Heart left ventricle (tissue), 16 donors: ENCODE data around the gene BCAR3. TPM values are rescaled to one million over a fixed set of nuclear protein-coding genes. Genes with fewer than 3 reads are reported as not detected.

Experiments
- ATAC-seq, 4 donors: fragments of 200-7000 bp; cut with Tn5 transposase; one replicate each; pipeline ENCODE4 v1.9.1; 2020 to 2022; ENCODE audit warnings: moderate library complexity in 4 of 4, mild to moderate bottlenecking in 3 of 4, moderate number of reproducible peaks in 1 of 4
- DNase-seq, 5 donors: peaks; one replicate each; pipeline ENCODE4 v3.0.0-alpha.2; 2020
- H3K27ac ChIP-seq, 12 donors: fragments of 200-600 bp; sonication (generic) in 4 of 12; one replicate each; pipeline versions ENCODE4 v1.5.0 to v1.8.0; 2016 to 2022; ENCODE audit warnings: mild to moderate bottlenecking in 2 of 12
- H3K27me3 ChIP-seq, 9 donors: fragments of 200-600 bp; sonication (generic) in 2 of 9; one replicate each; pipeline versions ENCODE4 v1.5.1 to v1.8.0; 2016 to 2022; ENCODE audit warnings: mild to moderate bottlenecking in 3 of 9
- H3K36me3 ChIP-seq, 9 donors: fragments of 200-600 bp; sonication (generic) in 2 of 9; one replicate each; pipeline versions ENCODE4 v1.5.0 to v1.8.0; 2018 to 2022; ENCODE audit warnings: mild to moderate bottlenecking in 2 of 9
- H3K4me1 ChIP-seq, 12 donors: fragments of 200-600 bp; sonication (generic) in 4 of 12; one replicate each; pipeline versions ENCODE4 v1.5.0 to v1.8.0; 2016 to 2022; ENCODE audit warnings: mild to moderate bottlenecking in 3 of 12
- H3K4me3 ChIP-seq, 12 donors: fragments of 200-600 bp; sonication (generic) in 4 of 12; one replicate each; pipeline versions ENCODE4 v1.5.0 to v1.8.0; 2017 to 2022; ENCODE audit warnings: mild to moderate bottlenecking in 9 of 12, moderate library complexity in 4 of 12
- H3K9me3 ChIP-seq, 12 donors: fragments of 200-600 bp; sonication (generic) in 4 of 12; one replicate each; pipeline versions ENCODE4 v1.5.0 to v1.8.0; 2016 to 2022; ENCODE audit warnings: mild to moderate bottlenecking in 1 of 12
- CTCF ChIP-seq, 12 donors: fragments of 200-600 bp; sonication (generic) in 4 of 12; IDR thresholded peaks; one replicate each; pipeline versions ENCODE4 v1.5.0 to v1.8.0; 2018 to 2022; ENCODE audit warnings: antibody characterized with exemption in 12 of 12, mild to moderate bottlenecking in 5 of 12
- POLR2A ChIP-seq, 2 donors: fragments of 450-650 bp; IDR thresholded peaks; one replicate each; pipeline ENCODE4 v1.6.1; 2017; ENCODE audit warnings: antibody characterized with exemption in 2 of 2, mild to moderate bottlenecking in 2 of 2, moderate library complexity in 2 of 2
- WGBS, 4 donors: extraction: QIAGEN DNeasy Blood & Tissue Kit in 2 of 4; methylation state at CpG; one replicate each; pipeline versions ENCODE4 v1.1.5 to v1.1.7; 2013 to 2018; 5-methylcytosine and 5-hydroxymethylcytosine counted together
- intact Hi-C, 10 donors: fragments of 100-400 bp; cut with DNase I; formaldehyde crosslinking; loops; one replicate each; pipeline versions ENCODE4 v1.11.1 to v1.14.2; 2022
- polyA plus RNA-seq, 2 donors: library from polyadenylated mRNA; stranded (reverse); fragments of 200-250 nt; gene quantifications; one replicate each; pipeline ENCODE4 v1.2.3, GENCODE V29; 2013
- total RNA-seq, 9 donors: library from RNA; depleted of rRNA in 2 of 9; stranded (reverse); fragments of >200 nt in 2 of 9; fragmentation: NEBNext Ultra II Directional in 3 of 9; extraction: Animal tissue kit (Norgen Biotek cat#: 25700) in 3 of 9; gene quantifications; one replicate each; pipeline versions ENCODE4 v1.1.0 to v1.2.4, GENCODE V29; 2016 to 2023
- donor health status: ischemic (EF 13 %, LVEDD 7.1; RV severe dilation, severe dysfunction).
- donor health status: healthy with polysubstance abuse.
- donor health status: DM: no; HTN: yes; CAD: no.
- donor health status: DM: no; HTN: no; CAD: no.
- donor health status: ischemic (EF 25% LVEDD 6.9; RV normal size, moderate dysfunction).
- donor health status: ischemic (EF 25% LVEDD 5.7; RV mildly dilated, moderate dysfunction).
- donor health status: healthy.
- donor health status: DM: yes; HTN: yes; CAD: no.
- donor health status: ischemic (EF 35%, LVEDD 5.7; RV mildly dilated, moderate dysfunction).
- donor health status: nonischemic (EF 11% LVEDD 7.7; RV severe dilation, severe dysfunction).
- donor health status: DM: yes; HTN: yes; CAD: no.
- donor health status: PGD.
- donor health status: ischemic (EF 29% LVEDD 5.4; RV normal size, mild dysfunction).
- donor health status: nonischemic (EF 23%, LVEDD 6.1; RV moderate dilation, normal function).

Gene BCAR3
- total and polyA plus RNA-seq, 11 donors, result 6.4 to 25.0 (median 12.9) TPM

GRCh38 chr1:93588955-93589354, 92.7 kb downstream of the BCAR3 start:
- no peak overlapping the region for H3K27ac ChIP-seq
- H3K9me3 ChIP-seq, result no peaks in the 10 kb centered on the region
- H3K27me3 ChIP-seq, result no peaks in the 10 kb centered on the region
- H3K4me3 ChIP-seq, result no peak overlapping the region
- H3K36me3 ChIP-seq, result peaks cover 0 to 64% (median 31%) of the 10 kb centered on the region in 9 donors
- WGBS, 4 donors, result 93 to 100% (median 97%) methylated on average over 13 to 20 of the region's 20 CpGs
- peaks cover 0 to 76% (median 46%) of the 10 kb centered on the region in 12 donors for H3K4me1 ChIP-seq
- no peak for DNase-seq
- no peak for TF ChIP-seq POLR2A (IDR thresholded peaks at IDR 0.05)
- TF ChIP-seq CTCF (IDR thresholded peaks at IDR 0.05), result no peak
- intact Hi-C loops, result loop anchor here in 1 of 10 donors (5.0 kb wide), 1 partner anchor 33 kb away; no protein-coding TSS in a partner anchor
- no peak for ATAC-seq

GRCh38 chr1:93588206-93588605, 93.4 kb downstream of the BCAR3 start:
- Histone ChIP-seq H3K36me3 (peaks cover 0 to 72% (median 37%) of the 10 kb centered on the region in 9 donors), H3K27me3 (no peaks in the 10 kb centered on the region), H3K4me1 (peaks cover 0 to 69% (median 40%) of the 10 kb centered on the region in 12 donors), H3K9me3 (no peaks in the 10 kb centered on the region), H3K27ac (no peak overlapping the region), H3K4me3 (no peak overlapping the region)
- intact Hi-C loops, result loop anchor here in 1 of 10 donors (5.0 kb wide), 1 partner anchor 34 kb away; no protein-coding TSS in a partner anchor
- 46 to 68% (median 53%) methylated on average over 6 of the region's 6 CpGs for WGBS, 4 donors
- ATAC-seq (no peak), DNase-seq (peak in 1 of 5 donors; percentile 37)
- TF ChIP-seq POLR2A (IDR thresholded peaks at IDR 0.05), result no peak
- TF ChIP-seq CTCF (IDR thresholded peaks at IDR 0.05), result no peak

- H3K36me3 ChIP-seq, result peaks cover 0 to 80% (median 45%) of the 10 kb centered on the region in 9 donors
- TF ChIP-seq POLR2A (IDR thresholded peaks at IDR 0.05) (no peak), CTCF (IDR thresholded peaks at IDR 0.05) (no peak)
- H3K4me3 ChIP-seq, result no peak overlapping the region
- ATAC-seq (no peak), DNase-seq (no peak)
- intact Hi-C loops, result loop anchor here in 1 of 10 donors (5.0 kb wide), 1 partner anchor 35 kb away; no protein-coding TSS in a partner anchor
- no peaks in the 10 kb centered on the region for H3K9me3 ChIP-seq
- H3K4me1 ChIP-seq, result peaks cover 0 to 61% (median 33%) of the 10 kb centered on the region in 12 donors
- H3K27ac ChIP-seq, result peak overlapping the region in 2 of 12 donors; percentile 4 to 12
- 62 to 76% (median 70%) methylated on average over 5 of the region's 5 CpGs for WGBS, 4 donors
- H3K27me3 ChIP-seq, result no peaks in the 10 kb centered on the region
Observed at GRCh38 chr1:93587354-93587753, 94.3 kb downstream of the BCAR3 start.

GRCh38 chr1:93585059-93585966, 96.3 kb downstream of the BCAR3 start:
- 38 to 51% (median 44%) methylated on average over 13 of the region's 13 CpGs for WGBS, 4 donors
- H3K27me3 ChIP-seq, result no peaks in the 10 kb centered on the region
- peaks cover 0 to 55% (median 25%) of the 10 kb centered on the region in 12 donors for H3K4me1 ChIP-seq
- peaks cover 0 to 84% (median 58%) of the 10 kb centered on the region in 9 donors for H3K36me3 ChIP-seq
- no peaks in the 10 kb centered on the region for H3K9me3 ChIP-seq
- TF ChIP-seq CTCF (IDR thresholded peaks at IDR 0.05) (no peak), POLR2A (IDR thresholded peaks at IDR 0.05) (no peak)
- ATAC-seq (peak; percentile 89 to 94 (median 91)), DNase-seq (peak; percentile 83 to 95 (median 90))
- H3K27ac ChIP-seq, result peak overlapping the region; percentile 64 to 92 (median 82)
- peak overlapping the region in 5 of 12 donors; percentile 1 to 35 (median 20) for H3K4me3 ChIP-seq
- intact Hi-C loops, result loop anchor here in 2 of 10 donors (1.0 to 5.0 kb wide), 2 partner anchors 19 to 37 kb away; no protein-coding TSS in a partner anchor
